Lower leg skin (tissue), 4 donors: ENCODE results near the gene KIF26B. TPM values are rescaled to one million over a fixed set of nuclear protein-coding genes. Genes with fewer than 3 reads are reported as not detected.

Experiments used
- DNase-seq, 2 donors: peaks; one replicate each; pipeline ENCODE4 v3.0.0-alpha.2; 2019; ENCODE audit warnings: low spot score in 2 of 2
- H3K4me3 ChIP-seq: fragments of 200-600 bp; sonication (generic); 2 replicates; pipeline ENCODE4 v1.5.1; 2017; ENCODE audit warnings: mild to moderate bottlenecking, low read depth; ENCODE audit not compliant: poor library complexity, severe bottlenecking
- CTCF ChIP-seq, 3 donors: fragments of 450-650 bp; IDR thresholded peaks; one replicate each; pipeline ENCODE4 v1.5.1; 2016; ENCODE audit warnings: antibody characterized with exemption in 3 of 3, mild to moderate bottlenecking in 3 of 3, moderate library complexity in 2 of 3
- POLR2A ChIP-seq, 2 donors: fragments of 450-650 bp; IDR thresholded peaks; one replicate each; pipeline ENCODE4 v1.6.1; 2016 to 2017; ENCODE audit warnings: antibody characterized with exemption in 2 of 2, mild to moderate bottlenecking in 1 of 2, moderate library complexity in 1 of 2
- WGBS, 2 donors: methylation state at CpG; one replicate each; pipeline ENCODE4 v1.1.5; 2018; 5-methylcytosine and 5-hydroxymethylcytosine counted together
- intact Hi-C: fragments of 100-400 bp; cut with DNase I; formaldehyde crosslinking; loops from one replicate; pipeline ENCODE4 v1.15.0; 2023; ENCODE audit warnings: low total_unique reads
- total RNA-seq, 4 donors: library from RNA; depleted of rRNA; stranded (reverse); fragments of >200 nt; gene quantifications; one replicate each; pipeline ENCODE4 v1.1.0, GENCODE V29; 2016

The KIF26B gene
- total RNA-seq, 4 donors from 2014 or later, result 3.9 to 6.6 (median 5.7) TPM

- intact Hi-C loops, result no loop called here
- 92 to 93% methylated on average over 1 of the region's 1 CpG for WGBS, 2 donors
- no peak overlapping the region for H3K4me3 ChIP-seq
- DNase-seq, result no peak
- TF ChIP-seq CTCF (IDR thresholded peaks at IDR 0.05) (no peak), POLR2A (IDR thresholded peaks at IDR 0.05) (no peak)
Observed at GRCh38 chr1:245467804-245468203, 313.0 kb downstream of the KIF26B start.

GRCh38 chr1:245469006-245469405 lies 314.2 kb downstream of the KIF26B start:
- intact Hi-C loops, result no loop called here
- no peak overlapping the region for H3K4me3 ChIP-seq
- no peak for DNase-seq
- no peak for TF ChIP-seq POLR2A (IDR thresholded peaks at IDR 0.05)
- TF ChIP-seq CTCF (IDR thresholded peaks at IDR 0.05), result no peak
- 84 to 87% methylated on average over 6 of the region's 6 CpGs for WGBS, 2 donors

- DNase-seq, result no peak
- intact Hi-C loops, result no loop called here
- WGBS, 2 donors, result 88 to 89% methylated on average over 6 of the region's 6 CpGs
- H3K4me3 ChIP-seq, result no peak overlapping the region
- no peak for TF ChIP-seq POLR2A (IDR thresholded peaks at IDR 0.05)
- TF ChIP-seq CTCF (IDR thresholded peaks at IDR 0.05), result no peak
Observed at GRCh38 chr1:245469734-245470133, 314.9 kb downstream of the KIF26B start.

- DNase-seq, result no peak
- intact Hi-C loops, result no loop called here
- TF ChIP-seq CTCF (IDR thresholded peaks at IDR 0.05) (no peak), POLR2A (IDR thresholded peaks at IDR 0.05) (no peak)
- H3K4me3 ChIP-seq, result no peak overlapping the region
- WGBS, 2 donors, result 78 to 86% methylated on average over 7 of the region's 7 CpGs
Observed at GRCh38 chr1:245475126-245475525, 320.3 kb downstream of the KIF26B start.

- DNase-seq, result no peak
- 74 to 75% methylated on average over 6 of the region's 6 CpGs for WGBS, 2 donors
- H3K4me3 ChIP-seq, result no peak overlapping the region
- TF ChIP-seq CTCF (IDR thresholded peaks at IDR 0.05), result no peak
- no peak for TF ChIP-seq POLR2A (IDR thresholded peaks at IDR 0.05)
- intact Hi-C loops, result no loop called here
Observed at GRCh38 chr1:245475961-245476516, 321.3 kb downstream of the KIF26B start.

- intact Hi-C loops, result no loop called here
- no peak for DNase-seq
- TF ChIP-seq POLR2A (IDR thresholded peaks at IDR 0.05), result no peak
- no peak for TF ChIP-seq CTCF (IDR thresholded peaks at IDR 0.05)
- no peak overlapping the region for H3K4me3 ChIP-seq
- 83 to 85% methylated on average over 8 of the region's 8 CpGs for WGBS, 2 donors
Observed at GRCh38 chr1:245477941-245478340, 323.2 kb downstream of the KIF26B start.
